Measurements from ENCODE around the gene KIF5A.

Gene KIF5A

GRCh38 chr12:57631566-57632072 is 81.8 kb downstream of the KIF5A start:
- H2AFZ ChIP-seq (ENCODE audit: low read length), result no peak overlapping the region

DNA sequence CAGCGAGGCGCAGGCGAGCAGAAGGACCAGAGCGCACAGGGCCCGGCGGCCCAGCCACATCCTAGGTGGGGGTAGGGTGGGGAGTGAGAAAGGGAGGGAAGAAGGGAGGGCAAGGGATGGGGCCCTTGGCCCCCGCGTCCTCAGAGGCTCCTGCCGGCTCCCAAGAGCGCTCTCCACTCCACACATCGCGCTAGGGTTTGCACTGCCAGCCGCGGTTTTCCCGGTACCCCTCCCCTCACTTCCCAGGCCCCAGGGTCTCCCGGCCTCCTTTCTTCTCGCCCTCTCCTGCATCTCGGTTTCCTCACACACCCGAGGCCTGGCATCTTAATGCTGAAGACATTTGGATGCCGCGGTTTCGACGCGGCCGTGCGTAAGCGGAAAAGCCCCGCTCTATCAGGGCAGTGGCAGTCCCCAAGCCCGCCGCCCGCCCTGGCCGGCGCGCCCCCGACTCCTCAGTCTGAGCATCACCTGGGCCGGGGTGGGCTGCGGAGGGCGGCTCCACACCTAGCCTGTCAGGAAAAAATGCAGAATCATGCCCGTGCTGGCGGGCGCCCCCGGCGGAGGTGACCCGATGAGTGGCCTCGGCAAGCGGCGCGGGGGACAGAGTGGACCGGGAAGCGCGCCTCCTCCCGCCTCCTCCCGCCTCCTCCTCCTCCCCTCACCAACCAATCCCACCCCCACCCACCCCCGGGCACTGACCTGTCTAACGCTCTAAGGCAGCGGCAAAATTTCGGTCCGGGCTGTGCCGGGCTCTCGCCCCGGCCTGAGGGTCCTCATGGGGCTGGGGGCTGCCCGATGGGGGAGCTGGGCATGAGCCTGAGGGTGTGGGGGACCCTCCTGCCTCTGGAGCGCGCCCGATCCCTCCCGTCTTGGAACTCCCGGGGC is 82.5 kb downstream of the KIF5A start:
- Histone ChIP-seq H3K79me2 (ENCODE audit: insufficient read depth, low read length) (no peaks in the 10 kb centered on the region), H3K9ac (ENCODE audit: low read depth, low read length, poor library complexity, severe bottlenecking) (peak overlapping the region; percentile 59), H3K36me3 (ENCODE audit: insufficient read depth, low read length) (no peaks in the 10 kb centered on the region), H3K27me3 (ENCODE audit: insufficient read depth, low read length, poor library complexity, severe bottlenecking) (no peaks in the 10 kb centered on the region), H3K4me2 (ENCODE audit: low read depth, low read length, poor library complexity, severe bottlenecking) (peak overlapping the region; percentile 90), H2AFZ (ENCODE audit: low read length) (peak overlapping the region; percentile 98; the same call in 1 of the 2 replicates), H3K4me3 (ENCODE audit: low read length, poor library complexity, severe bottlenecking) (peak overlapping the region; percentile 67), H3F3A (ENCODE audit: low read depth) (no peaks in the 10 kb centered on the region), H3K4me1 (ENCODE audit: insufficient read depth, low read length, poor library complexity, severe bottlenecking) (peaks cover 5% of the 10 kb centered on the region), H3K9me3 (ENCODE audit: insufficient read depth, low read depth, low read length) (no peaks in the 10 kb centered on the region), H3K9me2 (replicated peaks; ENCODE audit: low read depth, low read length) (no peaks in the 10 kb centered on the region), H4K20me1 (ENCODE audit: insufficient read depth, low read length, poor library complexity, severe bottlenecking) (no peaks in the 10 kb centered on the region)
- TF ChIP-seq CTCF (conservative IDR thresholded peaks at IDR 0.05; ENCODE audit: low read length), result no peak
- TF ChIP-seq EZH2phosphoT487 (IDR thresholded peaks at IDR 0.05; ENCODE audit: borderline replicate concordance), result no peak

More at GRCh38 chr12:57631566-57632072, 81.8 kb downstream of the KIF5A start:
- H3K9ac ChIP-seq (ENCODE audit: low read depth, low read length, poor library complexity, severe bottlenecking), result no peak overlapping the region
- H3K4me1 ChIP-seq (ENCODE audit: insufficient read depth, low read length, poor library complexity, severe bottlenecking), result peaks cover 5% of the 10 kb centered on the region
- H4K20me1 ChIP-seq (ENCODE audit: insufficient read depth, low read length, poor library complexity, severe bottlenecking), result no peaks in the 10 kb centered on the region
- H3K4me3 ChIP-seq (ENCODE audit: low read length, poor library complexity, severe bottlenecking), result no peak overlapping the region
- H3K79me2 ChIP-seq (ENCODE audit: insufficient read depth, low read length), result no peaks in the 10 kb centered on the region
- no peaks in the 10 kb centered on the region for H3K9me3 ChIP-seq (ENCODE audit: insufficient read depth, low read depth, low read length)
- H3K36me3 ChIP-seq (ENCODE audit: insufficient read depth, low read length), result no peaks in the 10 kb centered on the region
- no peaks in the 10 kb centered on the region for H3K9me2 ChIP-seq (replicated peaks; ENCODE audit: low read depth, low read length)
- no peaks in the 10 kb centered on the region for H3K27me3 ChIP-seq (ENCODE audit: insufficient read depth, low read length, poor library complexity, severe bottlenecking)
- H3K4me2 ChIP-seq (ENCODE audit: low read depth, low read length, poor library complexity, severe bottlenecking), result no peak overlapping the region
- H3F3A ChIP-seq (ENCODE audit: low read depth), result no peaks in the 10 kb centered on the region
- TF ChIP-seq CTCF (conservative IDR thresholded peaks at IDR 0.05; ENCODE audit: low read length) (no peak), EZH2phosphoT487 (IDR thresholded peaks at IDR 0.05; ENCODE audit: borderline replicate concordance) (no peak)

DNA sequence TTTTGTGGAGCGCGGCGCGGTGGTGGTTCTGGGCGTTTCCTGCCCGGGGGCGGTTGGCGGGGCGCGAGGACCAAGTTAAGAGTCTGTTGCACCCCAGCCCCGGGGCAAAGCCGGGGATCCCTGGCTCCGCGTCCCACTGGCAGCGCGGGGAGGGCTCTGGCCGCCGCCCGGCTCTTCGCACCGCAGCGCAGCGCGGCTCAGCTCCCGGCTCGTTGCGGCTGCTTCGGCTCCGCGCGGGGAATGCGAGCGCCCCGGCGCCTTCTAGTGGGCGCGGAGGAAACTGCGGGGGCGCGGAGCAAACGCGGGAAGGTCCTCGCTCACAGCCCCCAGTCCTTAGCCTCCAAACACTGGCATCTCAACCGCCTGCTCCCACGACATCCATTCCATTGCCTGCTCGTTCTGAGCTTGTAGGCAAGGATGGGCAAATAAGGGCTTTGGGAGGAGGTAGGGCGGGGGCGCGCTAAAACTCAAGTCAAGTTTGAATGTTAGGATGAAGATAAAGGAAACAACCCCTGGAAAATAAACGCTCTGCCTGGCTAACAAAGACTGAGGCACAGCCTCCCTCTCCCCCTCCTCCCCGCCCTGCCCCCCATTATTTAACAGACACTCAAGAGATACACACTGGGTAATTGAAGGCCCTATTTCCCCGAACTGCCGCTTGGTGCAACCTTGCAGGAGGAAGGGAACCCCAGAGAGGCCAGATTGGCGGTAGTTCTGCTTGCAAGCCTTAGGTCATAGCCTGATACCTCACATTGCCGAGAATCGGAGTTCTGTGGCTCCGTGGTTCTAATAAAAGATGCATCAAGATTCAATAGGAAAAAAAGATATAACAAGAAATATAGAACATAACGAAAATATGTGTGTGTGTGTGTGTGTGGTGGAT is 83.4 kb downstream of the KIF5A start, which contains the start of gene B4GALNT1:
TSS of gene B4GALNT1 (minus strand) at position 244 of the 883 bp plus-strand sequence. CDS start 1,069 bp downstream, outside the sequence.
- peak within 1 kb of the TSS; percentile 59 for H3K9ac ChIP-seq (ENCODE audit: low read depth, low read length, poor library complexity, severe bottlenecking)
- H3K4me2 ChIP-seq (ENCODE audit: low read depth, low read length, poor library complexity, severe bottlenecking), result peak within 1 kb of the TSS; percentile 90
- H3K9me2 ChIP-seq (replicated peaks; ENCODE audit: low read depth, low read length), result no peaks in the 10 kb centered on the region
- H3K36me3 ChIP-seq (ENCODE audit: insufficient read depth, low read length), result no peaks in the 10 kb centered on the region
- H3K9me3 ChIP-seq (ENCODE audit: insufficient read depth, low read depth, low read length), result no peaks in the 10 kb centered on the region
- H2AFZ ChIP-seq (ENCODE audit: low read length), result peak within 1 kb of the TSS; percentile 98
- no peaks in the 10 kb centered on the region for H3K79me2 ChIP-seq (ENCODE audit: insufficient read depth, low read length)
- H3K4me1 ChIP-seq (ENCODE audit: insufficient read depth, low read length, poor library complexity, severe bottlenecking), result peaks cover 5% of the 10 kb centered on the region
- TF ChIP-seq EZH2phosphoT487 (IDR thresholded peaks at IDR 0.05; ENCODE audit: borderline replicate concordance) (no peak), CTCF (conservative IDR thresholded peaks at IDR 0.05; ENCODE audit: low read length) (peak; percentile 77)
- H4K20me1 ChIP-seq (ENCODE audit: insufficient read depth, low read length, poor library complexity, severe bottlenecking), result no peaks in the 10 kb centered on the region
- H3K4me3 ChIP-seq (ENCODE audit: low read length, poor library complexity, severe bottlenecking), result peak within 1 kb of the TSS; percentile 67
- no peaks in the 10 kb centered on the region for H3F3A ChIP-seq (ENCODE audit: low read depth)
- no peaks in the 10 kb centered on the region for H3K27me3 ChIP-seq (ENCODE audit: insufficient read depth, low read length, poor library complexity, severe bottlenecking)

Data from Loucy (cell line).